Ascending aorta (tissue), 2 donors: ENCODE data around the gene NHLRC4. TPM values are rescaled to one million over a fixed set of nuclear protein-coding genes. Genes with fewer than 3 reads are reported as not detected.

Source experiments
- DNase-seq, 2 donors: peaks; one replicate each; pipeline ENCODE4 v3.0.0-alpha.2; 2019; ENCODE audit warnings: low spot score in 2 of 2
- H3K27ac ChIP-seq, 2 donors: fragments of 200-600 bp; sonication (generic); one replicate each; pipeline ENCODE4 v1.5.1; 2016 to 2017; ENCODE audit warnings: mild to moderate bottlenecking in 1 of 2
- H3K27me3 ChIP-seq: fragments of 200-600 bp; sonication (generic); one replicate; pipeline ENCODE4 v1.5.1; 2017
- H3K36me3 ChIP-seq, 2 donors: fragments of 200-600 bp; sonication (generic); one replicate each; pipeline ENCODE4 v1.5.1; 2016
- H3K4me1 ChIP-seq, 2 donors: fragments of 200-600 bp; sonication (generic); one replicate each; pipeline ENCODE4 v1.5.1; 2016 to 2017; ENCODE audit warnings: mild to moderate bottlenecking in 1 of 2
- H3K4me3 ChIP-seq, 2 donors: fragments of 200-600 bp; sonication (generic); one replicate each; pipeline ENCODE4 v1.5.1; 2016 to 2017; ENCODE audit warnings: mild to moderate bottlenecking in 1 of 2
- H3K9me3 ChIP-seq, 2 donors: fragments of 200-600 bp; sonication (generic); one replicate each; pipeline ENCODE4 v1.5.1; 2016
- CTCF ChIP-seq, 3 experiments: fragments of 200-600 bp in 2 of 3; fragments of 450-650 bp in 1 of 3; sonication (generic) in 2 of 3; IDR thresholded peaks; one replicate each; pipeline ENCODE4 v1.5.1; 2016 to 2019; ENCODE audit warnings: antibody characterized with exemption in 3 of 3, mild to moderate bottlenecking in 1 of 3, moderate library complexity in 1 of 3
- intact Hi-C: fragments of 100-400 bp; cut with DNase I; formaldehyde crosslinking; loops from one replicate; pipeline ENCODE4 v1.15.1; 2023
- total RNA-seq: library from RNA; depleted of rRNA; stranded (reverse); fragments of >200 nt; gene quantifications from one replicate; pipeline ENCODE4 v1.1.0, GENCODE V29; 2016

NHLRC4 gene
- total RNA-seq, 1 donor from 2014 or later = not detected

- no peak overlapping the region for H3K4me3 ChIP-seq
- peaks cover 45 to 58% of the 10 kb centered on the region in 2 donors for H3K36me3 ChIP-seq
- H3K4me1 ChIP-seq = no peaks in the 10 kb centered on the region
- intact Hi-C loops = no loop called here
- no peak for TF ChIP-seq CTCF (IDR thresholded peaks at IDR 0.05)
- no peak overlapping the region for H3K27ac ChIP-seq
- H3K9me3 ChIP-seq = no peaks in the 10 kb centered on the region
- H3K27me3 ChIP-seq = no peaks in the 10 kb centered on the region
- no peak for DNase-seq
Observed at GRCh38 chr16:549544-550263, 17.1 kb upstream of the NHLRC4 start.

- Histone ChIP-seq H3K36me3 (peaks cover 45 to 58% of the 10 kb centered on the region in 2 donors), H3K4me3 (no peak overlapping the region), H3K4me1 (no peaks in the 10 kb centered on the region), H3K9me3 (no peaks in the 10 kb centered on the region), H3K27me3 (no peaks in the 10 kb centered on the region), H3K27ac (no peak overlapping the region)
- intact Hi-C loops = no loop called here
- no peak for DNase-seq
- TF ChIP-seq CTCF (IDR thresholded peaks at IDR 0.05) = no peak
Observed at GRCh38 chr16:551210-551609, 15.6 kb upstream of the NHLRC4 start.

GRCh38 chr16:552171-552570 is 14.6 kb upstream of the NHLRC4 start:
- no peaks in the 10 kb centered on the region for H3K4me1 ChIP-seq
- H3K4me3 ChIP-seq = no peak overlapping the region
- DNase-seq = no peak
- no peaks in the 10 kb centered on the region for H3K9me3 ChIP-seq
- H3K27ac ChIP-seq = no peak overlapping the region
- intact Hi-C loops = no loop called here
- no peaks in the 10 kb centered on the region for H3K27me3 ChIP-seq
- TF ChIP-seq CTCF (IDR thresholded peaks at IDR 0.05) = no peak
- H3K36me3 ChIP-seq = peaks cover 43 to 53% of the 10 kb centered on the region in 2 donors

- H3K36me3 ChIP-seq = peaks cover 35 to 39% of the 10 kb centered on the region in 2 donors
Observed at GRCh38 chr16:553601-554296, 13.1 kb upstream of the NHLRC4 start.

GRCh38 chr16:554297-554621 is 12.5 kb upstream of the NHLRC4 start:
- no peak for DNase-seq
- no peak for TF ChIP-seq CTCF (IDR thresholded peaks at IDR 0.05)
- intact Hi-C loops = no loop called here
- Histone ChIP-seq H3K27me3 (peaks cover 3% of the 10 kb centered on the region), H3K4me1 (no peaks in the 10 kb centered on the region), H3K9me3 (no peaks in the 10 kb centered on the region), H3K27ac (no peak overlapping the region), H3K36me3 (peaks cover 30 to 34% of the 10 kb centered on the region in 2 donors), H3K4me3 (no peak overlapping the region)

More at GRCh38 chr16:553601-554296, 13.1 kb upstream of the NHLRC4 start:
- H3K4me3 ChIP-seq = no peak overlapping the region
- no peak overlapping the region for H3K27ac ChIP-seq
- no peak for TF ChIP-seq CTCF (IDR thresholded peaks at IDR 0.05)
- no peaks in the 10 kb centered on the region for H3K4me1 ChIP-seq
- no peak for DNase-seq
- intact Hi-C loops = no loop called here
- H3K27me3 ChIP-seq = no peaks in the 10 kb centered on the region
- no peaks in the 10 kb centered on the region for H3K9me3 ChIP-seq
